Stimulated activated CD8-positive, alpha-beta memory T cell treated with anti-CD3 and anti-CD28 coated beads, Interleukin-15, amount 100 ng/mL, for 1 hour (primary cell): ENCODE measurements around the gene FBH1.
"Not testable (repeated sequence)": the region's sequence is repeated elsewhere in the genome, so short reads cannot be mapped to it uniquely, and the experiment has no call there.

Source experiments
- DNase-seq: peaks from one replicate; pipeline ENCODE4 v3.0.0-alpha.2; 2020; ENCODE audit warnings: low read depth

The FBH1 gene

DNA sequence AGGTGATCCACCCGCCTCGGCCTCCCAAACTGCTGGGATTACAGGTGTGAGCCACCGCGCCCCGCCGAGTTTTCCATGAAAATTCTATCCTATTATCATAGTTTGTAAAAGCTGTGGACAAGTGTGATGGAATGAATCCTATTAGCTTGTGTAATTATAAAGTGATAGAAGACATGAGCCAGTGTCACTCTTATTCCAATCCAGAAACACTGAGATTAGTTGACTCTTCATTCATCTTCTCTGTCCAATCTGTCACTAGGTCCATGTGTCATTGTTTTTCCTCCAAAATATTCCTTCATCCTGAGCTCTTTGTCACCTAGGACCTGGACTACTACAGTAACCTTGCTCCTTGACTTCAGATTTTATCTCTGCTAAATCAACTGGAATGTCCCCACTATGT is 13.5 kb downstream of the FBH1 start:
- DNase-seq, result no peak

DNA sequence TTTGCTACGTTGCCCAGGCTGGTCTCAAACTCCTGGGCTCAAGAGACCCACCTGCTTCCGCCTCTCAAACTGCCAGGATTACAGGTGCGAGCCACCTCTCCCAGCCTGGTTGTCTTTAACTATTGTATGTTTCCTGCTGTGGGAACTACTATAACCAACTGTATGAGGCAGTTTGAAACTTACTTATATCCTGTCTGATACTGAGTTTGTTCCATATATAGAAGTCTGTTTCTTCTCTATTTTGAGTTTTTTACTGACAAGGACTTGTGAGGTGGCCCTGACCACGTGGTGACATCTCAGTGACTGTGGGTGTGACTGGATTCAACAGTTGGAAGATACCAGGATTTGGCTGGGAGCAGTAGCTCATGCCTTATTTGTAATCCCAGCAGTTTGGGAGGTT is 14.2 kb downstream of the FBH1 start:
- no peak for DNase-seq

DNA sequence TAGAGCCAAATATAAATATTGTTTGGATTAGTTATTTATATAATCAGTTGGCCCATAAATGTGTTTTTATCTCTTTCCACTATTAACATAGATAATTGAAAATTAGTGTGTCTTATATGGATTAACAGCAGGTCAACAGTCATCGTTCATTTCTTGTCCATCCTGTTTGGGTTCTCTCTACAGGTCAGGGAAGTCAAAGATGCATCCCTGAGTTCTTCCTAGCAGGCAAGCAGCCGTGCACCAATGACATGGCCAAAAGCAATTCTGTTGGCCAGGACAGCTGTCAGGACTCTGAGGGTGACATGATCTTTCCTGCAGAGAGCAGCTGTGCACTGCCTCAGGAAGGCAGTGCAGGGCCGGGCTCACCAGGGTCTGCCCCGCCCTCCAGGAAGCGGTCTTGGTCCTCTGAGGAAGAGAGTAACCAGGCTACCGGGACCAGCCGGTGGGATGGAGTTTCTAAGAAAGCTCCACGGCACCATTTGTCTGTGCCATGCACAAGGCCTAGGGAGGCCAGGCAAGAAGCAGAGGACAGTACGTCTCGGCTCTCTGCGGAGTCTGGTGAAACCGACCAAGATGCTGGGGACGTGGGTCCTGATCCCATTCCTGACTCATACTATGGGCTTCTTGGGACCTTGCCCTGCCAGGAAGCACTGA is 15.9 kb downstream of the FBH1 start:
- DNase-seq, result no peak

DNA sequence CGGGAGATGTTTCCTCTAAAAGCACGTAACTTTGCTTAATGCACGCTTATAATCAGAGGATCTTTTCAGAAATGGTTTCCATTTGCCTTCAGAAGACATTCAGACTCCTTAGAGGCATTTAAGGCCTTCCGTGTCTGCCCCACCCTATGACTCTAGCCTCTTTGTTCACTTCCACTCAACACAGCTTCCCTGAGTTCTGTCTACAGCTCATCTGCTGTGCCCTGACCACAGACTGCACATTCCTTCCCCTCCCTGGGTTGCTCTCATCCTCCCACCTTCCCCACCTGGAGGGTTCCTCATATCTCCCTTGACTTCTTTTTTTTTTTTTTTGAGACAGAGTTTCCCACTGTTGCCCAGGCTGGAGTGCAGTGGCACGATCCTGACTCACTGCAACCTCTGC is 16.6 kb downstream of the FBH1 start:
- no peak for DNase-seq

DNA sequence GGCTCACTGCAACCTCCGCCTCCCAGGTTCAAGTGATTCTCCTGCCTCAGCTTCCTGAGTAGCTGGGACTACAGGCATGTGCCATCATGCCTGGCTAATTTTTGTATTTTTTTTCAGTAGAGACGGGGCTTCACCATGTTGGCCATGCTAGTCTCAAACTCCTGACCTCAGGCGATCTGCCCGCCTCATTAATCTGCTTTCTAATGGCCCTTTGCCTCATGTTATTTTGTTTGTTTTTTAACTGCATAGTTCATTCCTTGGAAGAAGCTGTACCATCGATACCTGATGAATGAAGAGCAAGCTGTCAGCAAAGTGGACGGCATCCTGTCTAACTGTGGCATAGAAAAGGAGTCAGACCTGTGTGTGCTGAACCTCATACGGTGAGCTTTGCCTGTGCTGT is 18.6 kb downstream of the FBH1 start:
- not testable (repeated sequence) for DNase-seq

DNA sequence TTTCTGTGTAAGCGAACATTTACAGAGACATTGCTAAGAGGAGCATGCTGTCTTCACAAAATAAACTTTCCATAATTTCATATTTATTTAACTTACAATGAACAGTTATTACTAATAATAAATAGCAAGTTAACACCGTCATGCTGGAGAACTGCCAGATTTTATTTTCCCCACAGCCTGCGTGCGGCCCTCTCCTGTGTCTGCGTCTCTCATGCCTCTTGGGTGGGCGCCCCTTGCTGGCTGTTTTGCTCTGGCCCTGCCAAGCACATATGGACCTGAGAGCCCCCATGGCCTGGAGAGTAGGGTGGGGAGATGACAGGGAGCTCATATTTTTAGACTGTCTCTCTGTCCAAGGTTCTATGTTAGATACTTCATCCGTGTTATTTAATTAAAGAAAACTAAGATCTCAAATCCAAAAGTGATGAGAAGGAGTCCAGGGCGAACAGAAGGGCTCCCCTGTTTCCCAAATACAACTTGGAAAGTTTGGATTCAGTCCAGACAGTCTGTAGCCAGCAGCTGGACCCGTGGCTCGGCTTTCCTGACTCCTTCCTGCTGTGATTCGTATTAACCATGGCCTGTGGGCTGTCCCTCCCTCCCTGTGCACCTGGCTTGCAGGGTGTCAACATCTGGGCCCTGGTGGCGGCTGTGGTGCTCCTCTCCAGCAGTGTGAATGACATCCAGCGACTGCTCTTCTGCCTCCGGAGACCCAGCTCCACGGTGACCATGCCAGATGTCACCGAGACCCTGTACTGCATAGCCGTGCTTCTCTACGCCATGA is 20.5 kb downstream of the FBH1 start:
- no peak for DNase-seq

DNA sequence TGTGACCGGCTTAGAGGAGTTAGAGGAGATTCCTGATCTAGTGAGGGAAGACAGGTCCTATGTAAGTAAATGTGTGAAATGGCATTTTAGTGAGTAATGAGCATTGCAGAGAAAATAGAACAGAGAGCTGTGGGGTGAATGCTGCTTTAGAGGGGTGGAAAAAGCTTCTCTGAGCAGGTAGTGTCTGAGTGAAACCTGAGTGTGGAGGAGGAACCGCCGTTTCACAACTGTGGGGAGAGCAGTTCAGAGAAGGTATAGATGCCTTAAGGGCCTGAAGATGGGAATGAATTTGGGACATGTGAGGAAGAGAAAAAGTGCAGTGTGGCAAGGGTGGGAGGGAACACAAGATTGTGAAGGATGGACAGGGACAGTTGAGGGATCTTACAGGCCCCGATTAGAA is 21.6 kb downstream of the FBH1 start:
- no peak for DNase-seq

DNA sequence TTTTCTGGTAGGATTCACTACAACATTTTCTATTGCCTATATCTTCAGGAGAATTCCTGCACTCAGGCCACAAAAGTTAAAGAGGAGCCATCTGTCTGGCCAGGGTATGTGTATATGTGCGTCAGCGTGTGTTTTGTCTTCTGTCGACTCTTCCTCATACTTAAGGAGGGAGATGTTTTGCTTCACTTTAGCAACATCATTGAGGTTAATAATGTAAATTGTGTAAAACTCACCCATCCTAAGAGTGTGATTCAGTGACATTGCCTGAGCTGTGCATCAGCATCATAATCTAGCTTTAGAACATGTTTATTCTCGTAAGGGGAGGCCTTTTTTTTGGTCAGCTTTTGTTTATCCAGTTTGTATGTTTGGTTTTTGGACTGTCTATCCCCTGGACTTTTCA is 23.7 kb downstream of the FBH1 start:
- DNase-seq, result no peak

DNA sequence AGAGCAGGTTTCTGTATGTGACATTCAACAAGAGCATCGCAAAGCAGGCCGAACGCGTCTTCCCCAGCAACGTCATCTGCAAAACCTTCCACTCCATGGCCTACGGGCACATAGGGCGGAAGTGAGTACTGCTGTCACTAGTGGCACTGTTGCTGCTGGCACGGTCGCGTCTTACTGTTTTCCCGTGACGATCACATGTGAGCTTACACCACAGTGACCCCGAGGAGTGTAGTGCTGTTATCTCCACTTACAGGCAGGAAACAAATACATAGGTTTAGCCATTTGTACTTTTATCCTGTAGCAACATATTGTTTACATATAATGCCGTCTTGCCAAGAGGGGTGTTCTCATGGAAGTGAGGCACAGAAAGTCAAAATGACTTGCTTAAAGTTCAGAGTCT is 25.4 kb downstream of the FBH1 start:
- no peak for DNase-seq

DNA sequence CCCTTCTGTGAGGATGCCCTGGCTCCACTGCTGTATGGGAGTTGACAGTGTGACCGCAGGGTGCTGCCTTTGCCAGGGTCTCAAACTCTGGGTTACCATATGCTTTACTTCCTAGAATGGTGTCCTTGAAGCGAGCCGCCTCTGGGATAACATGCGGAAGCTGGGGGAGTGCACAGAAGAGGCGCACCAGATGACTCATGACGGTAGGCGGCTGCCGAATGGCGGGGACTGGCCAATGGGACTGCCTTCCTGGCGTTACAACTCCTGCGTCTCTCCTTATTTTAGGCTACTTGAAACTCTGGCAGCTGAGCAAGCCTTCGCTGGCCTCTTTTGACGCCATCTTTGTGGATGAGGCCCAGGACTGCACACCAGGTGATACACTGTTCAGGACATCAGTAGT is 27.3 kb downstream of the FBH1 start:
- no peak for DNase-seq

DNA sequence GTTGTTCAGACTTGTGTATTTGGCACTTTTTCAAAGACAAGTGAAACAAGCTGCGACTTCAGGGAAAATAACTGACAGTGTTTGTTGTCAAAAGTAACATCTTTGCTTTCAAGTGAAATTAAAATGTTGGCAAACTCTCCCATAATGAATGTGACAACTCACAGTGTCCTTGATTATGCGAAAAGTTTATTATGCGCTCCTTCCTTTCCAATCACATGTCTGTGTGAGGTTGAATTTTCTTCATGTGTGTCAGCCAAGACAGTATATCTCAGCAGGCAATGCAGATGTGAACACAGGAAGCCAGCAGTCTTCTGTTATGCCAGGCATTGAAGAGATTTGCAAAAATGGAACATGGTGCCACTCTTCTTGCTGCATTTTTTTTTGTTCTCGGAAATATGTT is 28.7 kb downstream of the FBH1 start:
- DNase-seq, result no peak

DNA sequence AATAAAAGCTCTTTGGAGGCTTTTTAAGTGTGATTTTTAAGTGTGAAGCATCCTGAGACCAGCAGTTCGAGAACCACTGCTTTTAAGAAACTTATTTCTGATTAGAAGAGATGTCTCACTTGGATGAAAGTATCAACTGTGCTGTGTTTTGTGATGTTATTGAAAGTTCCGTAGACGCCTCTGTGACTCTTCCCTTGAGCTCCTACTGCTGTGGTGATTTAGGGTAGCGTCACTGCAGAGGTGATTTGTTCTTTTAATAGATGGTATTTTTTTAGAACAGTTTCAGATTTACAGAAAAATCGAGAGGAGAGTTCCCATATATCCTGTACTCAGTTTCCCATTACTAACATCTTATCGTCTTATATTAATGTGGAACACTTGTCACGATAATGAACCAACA is 29.5 kb downstream of the FBH1 start:
- DNase-seq, result no peak

DNA sequence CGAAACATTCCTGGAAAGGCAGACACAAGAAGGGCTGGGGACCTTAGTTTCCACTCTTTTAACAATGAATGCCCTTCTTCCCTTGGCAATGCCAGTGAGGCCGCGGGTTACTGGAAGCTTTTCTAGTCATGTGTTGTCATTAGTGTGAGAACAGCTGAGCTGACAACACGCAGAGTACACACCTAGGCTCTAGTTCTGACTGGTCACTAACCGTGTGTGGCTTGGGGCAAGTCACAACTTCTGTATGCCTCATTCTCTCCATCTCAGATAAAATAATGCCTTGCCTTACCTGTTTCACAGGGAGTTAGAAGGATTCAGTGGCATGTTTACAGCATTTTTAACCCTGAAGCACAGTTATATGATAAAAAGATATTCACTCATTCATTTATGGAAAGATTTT is 31.7 kb downstream of the FBH1 start:
- no peak for DNase-seq

DNA sequence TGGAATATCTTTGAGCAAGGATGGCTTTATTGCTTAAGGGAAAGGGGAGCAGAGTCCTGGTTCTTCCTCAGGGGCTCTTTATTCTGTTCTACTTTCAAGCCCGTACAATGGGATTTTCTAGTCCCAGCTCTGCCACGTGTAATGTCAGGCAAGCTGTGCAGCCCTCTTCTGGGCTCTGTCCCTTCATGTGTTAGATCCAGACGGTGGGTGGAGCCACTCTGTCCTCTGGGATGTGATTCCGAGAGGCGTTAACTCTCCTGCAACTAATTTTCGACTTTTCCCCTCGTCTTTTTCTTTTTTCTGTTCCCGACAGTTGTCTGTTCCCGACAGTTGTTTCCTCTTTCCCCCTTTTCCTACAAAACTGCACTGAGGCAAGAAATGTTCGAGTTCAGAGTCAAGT is 34.8 kb downstream of the FBH1 start:
- no peak for DNase-seq

DNA sequence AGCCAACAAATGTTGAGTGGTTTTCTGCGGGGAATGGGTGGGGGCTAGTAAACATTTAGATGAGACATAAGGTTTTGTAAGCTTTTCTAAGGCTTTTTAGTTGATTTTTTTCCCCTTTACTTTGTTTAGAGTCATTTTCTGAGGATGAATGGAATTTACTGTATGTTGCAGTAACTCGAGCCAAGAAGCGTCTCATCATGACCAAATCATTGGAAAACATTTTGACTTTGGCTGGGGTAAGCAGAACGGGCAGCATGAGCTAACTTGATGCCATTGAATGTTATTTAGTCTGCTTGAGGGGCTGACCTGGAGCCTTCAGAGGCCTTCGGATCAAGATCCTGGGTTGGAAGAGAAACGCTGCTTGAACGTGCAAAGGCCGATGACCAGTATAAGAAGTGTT is 37.3 kb downstream of the FBH1 start:
- DNase-seq, result no peak

DNA sequence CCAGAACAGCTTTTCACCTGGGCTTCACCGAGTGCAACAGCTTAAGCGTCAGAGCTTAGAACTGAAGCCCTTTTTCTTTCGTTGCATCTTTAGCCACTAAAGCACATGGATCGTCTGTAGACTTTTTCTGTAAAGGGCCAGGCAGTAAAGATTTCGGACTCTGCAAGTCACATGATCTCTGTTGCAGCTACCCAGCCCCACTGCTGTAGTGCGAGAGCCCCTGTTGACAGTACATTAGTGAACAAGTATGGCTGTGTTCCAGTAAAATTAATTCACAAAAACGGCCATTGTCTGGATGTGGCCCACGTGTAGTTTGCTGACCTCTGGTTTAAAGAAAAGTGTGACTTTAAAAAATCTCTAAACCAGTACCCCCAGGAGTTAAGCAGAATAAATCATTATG is 39.4 kb downstream of the FBH1 start:
- no peak for DNase-seq

DNA sequence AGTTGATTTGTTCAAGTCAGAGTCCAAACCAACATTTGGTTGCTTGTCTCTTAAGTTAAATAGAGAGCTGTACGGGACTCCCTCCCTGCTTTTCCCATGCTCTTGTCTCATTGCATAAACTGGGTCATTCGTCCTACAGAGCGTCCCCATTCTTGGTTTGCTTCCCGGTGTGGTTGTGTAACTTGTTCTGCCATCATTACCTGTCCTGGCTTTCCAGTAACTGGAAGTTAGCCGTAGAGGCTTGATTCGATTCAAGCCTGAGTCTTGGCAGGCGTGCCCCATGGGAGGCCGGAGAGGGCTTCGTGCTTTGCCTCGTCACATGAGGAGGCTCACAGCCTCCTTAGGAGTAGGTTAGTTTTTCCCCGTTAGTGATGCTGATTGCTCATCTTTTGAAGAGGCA is 40.2 kb downstream of the FBH1 start:
- DNase-seq, result no peak

DNA sequence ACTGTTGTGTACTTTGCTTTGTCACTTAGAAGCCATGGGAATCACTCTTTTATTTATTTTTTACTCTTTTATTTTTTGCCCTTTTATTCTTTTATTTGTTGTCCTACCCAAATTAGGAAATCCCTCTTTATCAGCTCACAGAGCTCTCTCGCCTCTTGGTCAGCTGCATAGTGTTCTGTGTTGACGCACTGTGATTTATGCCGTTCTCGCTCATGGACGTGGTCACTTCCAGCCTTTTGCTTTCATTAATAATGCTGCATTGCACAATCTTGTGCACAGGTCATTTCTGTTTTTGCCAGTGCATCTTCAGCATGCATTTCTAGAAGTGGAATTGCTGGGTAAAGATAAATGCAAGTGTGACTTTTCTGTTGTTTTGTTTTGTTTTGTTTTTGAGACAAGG is 42.3 kb downstream of the FBH1 start:
- no peak for DNase-seq

DNA sequence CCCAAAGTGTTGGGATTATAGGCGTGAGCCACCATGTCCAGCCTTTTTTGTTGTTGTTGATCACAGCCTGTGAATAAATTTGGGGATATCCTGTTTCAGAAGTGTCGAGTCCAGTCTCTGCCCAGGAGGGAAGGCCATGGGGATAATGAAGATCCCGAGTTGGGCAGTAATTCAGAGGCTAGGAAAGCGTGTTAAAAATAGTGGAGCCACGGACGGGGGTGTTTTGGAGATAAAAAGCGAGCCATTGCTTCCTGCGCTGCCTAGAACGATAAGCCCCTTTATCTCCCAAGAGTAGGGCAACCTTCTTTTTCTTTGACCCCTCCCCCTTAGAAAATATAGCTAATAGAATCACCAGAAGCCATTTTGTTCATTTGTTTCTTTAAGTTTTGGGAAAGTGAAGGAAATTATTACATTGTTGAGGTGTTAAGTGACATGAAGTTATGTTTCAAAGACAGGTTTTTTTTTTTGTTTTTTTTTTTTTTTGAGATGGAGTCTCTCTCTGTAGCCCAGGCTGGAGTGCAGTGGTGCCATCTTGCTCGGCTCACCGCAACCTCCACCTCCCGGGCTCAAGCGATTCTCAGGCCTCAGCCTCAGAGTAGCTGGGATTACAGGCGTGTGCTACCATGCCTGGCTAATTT is 44.0 kb downstream of the FBH1 start:
- DNase-seq, result no peak

DNA sequence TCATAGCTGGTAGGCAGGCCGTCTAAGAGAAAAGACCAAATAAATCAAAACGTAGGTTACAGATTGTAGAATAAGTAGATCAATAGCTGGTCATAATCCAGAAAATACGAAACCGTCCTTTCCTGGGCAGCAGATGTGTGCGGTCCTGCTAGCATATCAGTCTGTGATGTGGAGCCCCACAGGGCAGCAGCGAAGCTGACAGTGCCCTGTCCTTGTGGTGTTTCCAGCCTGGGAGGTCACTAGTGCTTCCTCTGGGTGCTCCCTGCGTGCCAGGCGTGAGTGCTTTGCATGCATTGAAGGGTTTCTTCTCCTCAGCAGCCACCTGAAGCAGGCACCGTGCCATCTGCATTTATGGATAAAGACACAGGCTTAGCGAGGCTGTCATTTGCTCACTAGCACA is 45.6 kb downstream of the FBH1 start:
- DNase-seq, result no peak

DNA sequence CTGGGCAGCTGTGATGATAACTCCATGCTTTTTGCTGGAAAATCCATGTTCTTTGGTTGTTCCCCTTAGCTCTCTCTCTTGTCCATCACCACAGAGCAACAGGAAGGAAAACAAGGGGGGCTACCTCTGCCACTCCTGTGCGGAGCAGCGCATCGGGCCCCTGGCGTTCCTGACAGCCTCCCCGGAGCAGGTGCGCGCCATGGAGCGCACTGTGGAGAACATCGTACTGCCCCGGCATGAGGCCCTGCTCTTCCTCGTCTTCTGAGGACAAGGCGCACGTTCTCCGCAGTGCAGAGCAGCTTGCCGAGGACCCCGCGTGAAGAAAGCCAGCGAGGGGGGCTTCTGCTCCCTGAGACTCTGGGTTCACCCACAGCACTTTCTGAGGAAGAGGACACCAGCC is 47.0 kb downstream of the FBH1 start:
- no peak for DNase-seq

DNA sequence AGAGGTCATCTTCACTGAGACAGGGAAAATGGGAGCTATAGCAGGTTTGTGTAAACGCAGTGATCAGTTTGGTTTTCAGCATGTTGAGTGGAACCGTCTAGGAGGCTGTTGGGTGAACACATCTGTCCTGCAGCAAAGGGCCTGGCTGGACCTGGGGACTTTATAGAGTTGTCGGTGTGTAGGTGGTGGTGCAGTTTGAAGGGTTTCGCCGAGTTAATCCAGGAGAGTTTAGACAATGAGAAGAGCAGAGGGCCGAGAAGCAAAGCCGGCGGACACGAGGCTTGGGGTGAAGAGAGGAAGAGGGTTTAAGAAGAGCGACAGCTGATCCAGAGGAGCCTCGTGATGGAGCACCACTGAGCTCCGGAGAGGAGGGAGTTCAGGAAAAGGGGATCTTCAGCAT is 48.2 kb downstream of the FBH1 start:
- no peak for DNase-seq

DNA sequence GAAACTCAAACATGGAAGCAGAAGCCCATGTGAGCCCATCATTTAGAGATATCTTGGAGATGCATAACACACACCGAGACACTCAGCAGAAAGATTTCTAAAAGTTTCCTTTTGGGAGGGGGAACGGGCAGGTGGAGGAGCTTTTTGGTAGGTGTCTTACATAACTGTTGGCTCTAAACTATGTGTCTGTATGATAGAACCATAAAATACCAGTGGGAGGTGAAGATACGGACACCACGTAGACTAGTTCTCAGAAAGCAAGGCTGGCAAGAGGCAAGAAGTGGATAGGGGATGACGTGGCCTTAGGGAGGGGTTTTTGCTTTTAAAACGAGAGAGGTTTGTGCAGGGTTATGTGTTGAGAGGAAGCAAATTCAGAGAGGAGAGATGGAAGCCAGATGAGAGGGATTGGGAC is 50.8 kb downstream of the FBH1 start:
- DNase-seq, result no peak

DNA sequence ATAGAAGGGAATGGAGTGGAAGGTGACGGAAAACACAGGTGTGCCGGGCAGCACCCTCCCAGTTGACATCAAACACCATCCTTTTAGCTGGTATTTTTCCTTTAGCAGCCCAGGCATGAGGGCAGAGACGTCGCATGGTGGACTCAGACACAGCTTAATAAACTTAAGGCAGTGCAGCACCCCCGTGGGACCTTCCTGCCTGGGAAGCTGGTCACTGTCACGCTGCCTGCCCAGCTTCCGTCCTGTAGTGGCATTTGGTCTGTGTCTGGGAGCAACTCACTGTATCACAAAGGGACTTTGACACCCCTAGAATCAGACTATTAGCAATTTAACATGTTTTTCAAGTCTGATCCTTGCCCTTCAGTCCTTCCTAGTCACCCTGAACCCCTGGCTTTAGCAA is 51.5 kb downstream of the FBH1 start:
- no peak for DNase-seq
